PFSK-1 (cell line): ENCODE results near the gene TRABD2A.

Experiments used
- FOXP2 ChIP-seq: optimal IDR thresholded peaks from 2 replicates; pipeline ENCODE3; 2011; ENCODE audit warnings: borderline replicate concordance, control low read depth, inconsistent platforms; ENCODE audit not compliant: insufficient read depth; ENCODE audit errors: extremely low read length, extremely low read depth
- POLR2AphosphoS5 ChIP-seq: IDR thresholded peaks from 2 replicates; pipeline ENCODE4 v1.6.1; 2012; ENCODE audit warnings: low read depth, mild to moderate bottlenecking, control low read depth, low read length, moderate library complexity
- TAF1 ChIP-seq: IDR thresholded peaks from 2 replicates; pipeline ENCODE4 v1.6.1; 2012; ENCODE audit warnings: low read length, control low read depth, borderline replicate concordance; ENCODE audit not compliant: insufficient read depth

- TF ChIP-seq POLR2AphosphoS5, result no peak
- no peak for TF ChIP-seq FOXP2
- no peak for TF ChIP-seq TAF1
Measured at GRCh38 chr2:84779781-84780180, 101.1 kb downstream of the TRABD2A start.
